ENCODE measurements around the gene EPRS1.
A peak's percentile ranks its signal among the peaks of the same experiment; 100 is the strongest.
"Not testable (repeated sequence)": the region's sequence is repeated elsewhere in the genome, so short reads cannot be mapped to it uniquely, and the experiment has no call there.

EPRS1 gene

GRCh38 chr1:220046052-220046930 lies at the start of gene EPRS1:
Gene EPRS1 (minus strand): TSS chr1:220046505. CDS start chr1:220046388, 117 bp downstream.
- peak; percentile 90 for DNase-seq (ENCODE audit: low read depth)

- peak; percentile 86 for DNase-seq (ENCODE audit: low read depth)
These were observed 48.0 kb upstream of the EPRS1 start, which contains the start of gene IARS2 for GRCh38 chr1:220094016-220094911. Gene IARS2 (plus strand): TSS chr1:220094132. CDS start chr1:220094217, 85 bp downstream.

GRCh38 chr1:220093361-220094015 lies 47.2 kb upstream of the EPRS1 start:
- DNase-seq (ENCODE audit: low read depth), result no peak

- DNase-seq (ENCODE audit: low read depth), result no peak
These were observed 46.4 kb upstream of the EPRS1 start for GRCh38 chr1:220092694-220093093.

- DNase-seq (ENCODE audit: low read depth), result peak; percentile 97
These were observed 43.6 kb upstream of the EPRS1 start, which contains the start of gene BPNT1 for GRCh38 chr1:220089650-220090556. Gene BPNT1 (minus strand): TSS chr1:220089788. CDS start chr1:220079846, 9,942 bp downstream.

GRCh38 chr1:220086261-220086686 lies 40.0 kb upstream of the EPRS1 start:
- DNase-seq (ENCODE audit: low read depth), result not testable (repeated sequence)

GRCh38 chr1:220084460-220084859 lies 38.2 kb upstream of the EPRS1 start:
- DNase-seq (ENCODE audit: low read depth), result no peak

GRCh38 chr1:220077887-220078286 lies 31.6 kb upstream of the EPRS1 start:
- no peak for DNase-seq (ENCODE audit: low read depth)

GRCh38 chr1:220076861-220077762 lies 30.8 kb upstream of the EPRS1 start:
- no peak for DNase-seq (ENCODE audit: low read depth)

- no peak for DNase-seq (ENCODE audit: low read depth)
These were observed 21.2 kb upstream of the EPRS1 start for GRCh38 chr1:220067269-220068204.

- no peak for DNase-seq (ENCODE audit: low read depth)
These were observed 16.3 kb upstream of the EPRS1 start for GRCh38 chr1:220062629-220063028.

GRCh38 chr1:220060876-220061275 lies 14.6 kb upstream of the EPRS1 start:
- no peak for DNase-seq (ENCODE audit: low read depth)

GRCh38 chr1:220056374-220056773 lies 10.1 kb upstream of the EPRS1 start:
- no peak for DNase-seq (ENCODE audit: low read depth)

GRCh38 chr1:220045356-220046051 lies 801 bp downstream of the EPRS1 start:
- no peak for DNase-seq (ENCODE audit: low read depth)

- no peak for DNase-seq (ENCODE audit: low read depth)
These were observed 1.5 kb downstream of the EPRS1 start for GRCh38 chr1:220044678-220045355.

- DNase-seq (ENCODE audit: low read depth), result no peak
These were observed 2.7 kb downstream of the EPRS1 start for GRCh38 chr1:220043646-220044045.

GRCh38 chr1:220040028-220040596 lies 6.2 kb downstream of the EPRS1 start:
- DNase-seq (ENCODE audit: low read depth), result no peak

All from activated gamma-delta T cell treated with anti-CD3 and anti-CD28 coated beads, Interleukin-2, amount 50 U/mL, for 16 hours (primary cell).